HG03520 (cell line): Measurements from ENCODE around the gene PPP1R14D.

Experiments
- ATAC-seq: cut with Tn5 transposase; IDR thresholded peaks from one replicate; pipeline ENCODE4 v1.9.1; 2021; ENCODE audit warnings: mild to moderate bottlenecking, moderate library complexity; ENCODE audit not compliant: unreplicated experiment

PPP1R14D gene

DNA sequence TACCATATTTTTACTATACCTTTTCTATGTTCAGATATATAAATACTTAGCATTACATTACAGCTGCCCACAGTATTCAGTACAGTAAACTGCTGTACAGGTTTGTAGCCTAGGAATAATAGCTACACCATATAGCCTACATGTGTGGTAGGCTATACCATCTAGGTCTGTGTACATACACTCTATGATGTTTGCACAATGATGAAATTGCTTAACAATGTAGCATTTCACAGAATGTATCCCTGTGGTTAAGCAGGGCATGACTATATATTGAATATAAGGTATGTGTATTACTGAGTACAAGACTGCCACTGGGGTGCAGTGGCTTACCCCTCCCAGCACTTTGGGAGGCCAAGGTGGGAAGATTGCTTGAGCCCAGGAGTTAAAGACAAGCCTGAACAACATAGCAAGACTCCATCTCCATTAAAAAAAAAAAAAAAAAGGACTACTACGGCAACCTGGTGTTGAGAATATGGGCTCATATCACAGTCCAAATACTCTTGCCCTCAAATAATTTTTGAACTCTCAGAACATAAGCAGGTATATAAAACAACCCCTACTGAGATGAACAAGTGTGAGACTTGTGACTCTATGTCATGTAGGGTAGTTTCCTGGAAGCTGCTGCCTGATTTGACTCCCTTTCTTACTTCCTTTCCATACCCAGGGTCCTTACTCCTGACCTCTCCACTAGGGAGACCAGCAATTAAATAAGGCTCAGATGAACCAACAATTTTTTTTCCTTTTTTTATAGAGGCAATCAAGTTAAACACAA is 4.8 kb downstream of the PPP1R14D start:
- ATAC-seq, result no peak

DNA sequence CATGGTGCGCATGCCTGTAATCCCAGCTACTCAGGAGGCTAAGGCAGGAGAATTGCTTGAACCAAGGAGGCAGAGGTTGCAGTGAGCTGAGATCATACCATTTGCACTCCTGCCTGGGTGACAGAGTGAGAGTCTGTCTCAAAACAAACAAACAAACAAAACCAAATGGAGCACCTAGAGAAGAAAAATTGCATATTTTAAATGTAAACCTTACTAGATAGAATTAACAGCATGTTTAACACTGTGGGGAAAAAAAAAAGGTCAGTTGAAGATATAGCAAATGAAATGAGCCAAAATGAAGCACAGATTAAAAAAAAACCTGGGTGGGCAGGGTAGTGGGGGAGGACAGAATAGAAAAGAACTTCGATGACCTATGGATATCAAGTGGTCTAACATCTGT is 7.3 kb downstream of the PPP1R14D start:
- no peak for ATAC-seq

DNA sequence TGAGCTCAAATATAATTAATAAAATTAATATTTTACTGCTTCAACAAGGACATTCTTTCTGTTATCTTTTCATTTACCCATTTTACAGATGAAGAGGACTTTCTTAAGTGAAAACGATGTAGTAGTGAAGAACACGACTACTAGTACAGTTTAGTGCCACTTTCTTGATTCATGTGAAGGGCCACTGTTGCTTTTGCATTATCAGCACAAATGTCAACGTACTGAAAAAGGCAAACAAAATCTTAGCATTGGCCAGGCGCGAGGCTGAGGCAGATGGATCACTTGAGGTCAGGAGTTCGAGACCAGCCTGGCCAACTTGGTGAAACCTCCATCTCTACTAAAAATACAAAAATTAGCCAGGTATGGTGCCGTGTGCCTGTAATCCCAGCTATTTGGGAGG is 9.5 kb downstream of the PPP1R14D start:
- no peak for ATAC-seq

DNA sequence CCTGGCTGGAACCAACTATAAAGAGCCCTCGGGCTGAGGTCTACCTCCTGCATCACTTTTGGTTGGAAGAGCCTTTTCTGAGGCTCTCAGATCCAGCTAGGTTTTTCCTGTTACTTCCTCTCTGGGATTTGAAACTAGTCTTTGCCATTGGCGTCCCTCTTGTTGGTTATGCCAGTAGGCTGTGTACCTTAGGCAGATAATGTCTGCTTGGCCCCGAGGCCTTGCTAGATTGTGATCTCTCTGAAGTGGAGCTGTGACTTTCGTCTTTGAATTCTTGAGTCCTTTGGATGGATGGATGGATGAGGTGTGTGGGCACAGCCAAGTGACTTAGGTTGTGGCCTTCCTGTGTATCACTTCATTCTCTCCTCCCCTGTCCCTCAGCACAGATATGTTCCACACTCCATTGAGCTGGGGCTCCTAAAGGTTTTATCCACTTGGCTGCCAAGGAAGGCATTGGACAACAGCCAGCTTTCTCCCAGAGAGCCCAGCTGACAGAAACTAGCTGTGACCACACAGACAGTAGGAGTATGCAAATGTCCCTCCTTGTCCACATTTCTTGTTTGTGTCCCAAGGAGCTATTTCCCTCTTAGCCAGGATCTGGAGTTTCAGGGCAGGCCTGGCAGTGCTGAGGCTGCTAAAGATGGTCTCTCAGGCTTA is 13.3 kb downstream of the PPP1R14D start:
- ATAC-seq, result no peak

GRCh38 chr15:40812721-40813425 is 15.6 kb downstream of the PPP1R14D start:
- ATAC-seq, result no peak

GRCh38 chr15:40808861-40809450 is 19.6 kb downstream of the PPP1R14D start:
- ATAC-seq, result no peak

- no peak for ATAC-seq
Measured at GRCh38 chr15:40807888-40808461, 20.5 kb downstream of the PPP1R14D start.

DNA sequence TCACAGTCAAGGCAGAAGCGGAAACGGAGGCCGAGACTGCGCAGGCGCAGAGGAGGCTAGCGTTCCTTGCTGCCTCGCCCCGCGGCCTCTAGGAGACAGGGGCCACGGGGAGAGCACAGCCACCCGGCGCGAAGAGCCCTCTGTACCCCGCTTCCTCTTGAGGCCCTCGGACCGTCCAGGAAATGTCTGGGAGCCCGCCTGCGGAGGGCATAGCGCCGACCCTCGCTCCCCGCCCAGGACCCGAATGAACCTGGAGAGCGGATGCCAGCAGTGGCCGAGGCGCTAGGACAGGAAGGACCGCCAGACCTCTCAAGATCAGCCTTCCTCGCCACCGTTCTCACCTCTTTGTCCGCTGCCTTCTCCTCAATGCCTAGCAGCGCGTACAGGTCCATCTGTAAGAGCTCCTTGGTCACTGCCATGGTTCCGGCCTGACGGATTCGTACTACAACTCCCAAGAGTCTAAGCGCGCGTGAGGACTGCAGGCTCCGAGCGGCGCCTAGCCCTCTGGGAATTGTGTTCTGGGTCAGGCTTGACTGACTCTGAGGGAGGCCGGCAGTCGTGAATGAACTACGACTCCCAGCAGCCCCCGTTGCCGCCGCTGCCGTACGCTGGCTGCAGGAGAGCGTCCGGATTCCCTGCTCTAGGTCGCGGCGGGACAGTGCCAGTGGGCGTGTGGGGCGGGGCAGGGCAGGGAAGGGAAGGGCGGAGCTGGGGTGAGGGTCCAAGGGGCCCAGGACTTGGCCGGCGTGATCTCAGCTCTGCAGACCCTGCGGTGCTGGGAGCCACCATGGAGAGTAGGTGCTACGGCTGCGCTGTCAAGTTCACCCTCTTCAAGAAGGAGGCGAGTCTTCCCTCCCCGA is 21.2 kb downstream of the PPP1R14D start, which contains the start of the genes DNAJC17 and ZFYVE19:
Gene DNAJC17 (minus strand): TSS at position 446 of the 860 bp plus-strand sequence. CDS start 27 bp downstream, at position 419.
Gene ZFYVE19 (plus strand): TSS at position 62 of the 860 bp plus-strand sequence. CDS start 501 bp downstream, at position 563.
- peak; percentile 90 for ATAC-seq

DNA sequence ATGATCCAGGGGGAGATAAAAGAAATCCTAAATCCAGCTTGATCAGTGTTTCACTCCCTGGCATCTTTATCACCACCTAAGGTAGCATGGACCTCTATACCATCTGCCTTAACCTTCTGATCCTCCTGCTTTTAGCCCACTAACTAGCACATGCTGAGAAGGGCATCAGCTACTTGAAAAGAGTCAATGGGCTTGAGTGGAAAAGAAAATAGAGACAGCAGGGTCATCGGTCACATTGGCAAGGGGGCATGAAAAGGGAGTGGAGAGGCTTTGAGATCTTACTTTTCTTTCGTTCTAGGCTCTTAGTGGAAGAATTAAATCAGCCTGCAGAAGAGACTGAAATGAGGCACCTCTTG is 21.9 kb downstream of the PPP1R14D start:
- ATAC-seq, result no peak

DNA sequence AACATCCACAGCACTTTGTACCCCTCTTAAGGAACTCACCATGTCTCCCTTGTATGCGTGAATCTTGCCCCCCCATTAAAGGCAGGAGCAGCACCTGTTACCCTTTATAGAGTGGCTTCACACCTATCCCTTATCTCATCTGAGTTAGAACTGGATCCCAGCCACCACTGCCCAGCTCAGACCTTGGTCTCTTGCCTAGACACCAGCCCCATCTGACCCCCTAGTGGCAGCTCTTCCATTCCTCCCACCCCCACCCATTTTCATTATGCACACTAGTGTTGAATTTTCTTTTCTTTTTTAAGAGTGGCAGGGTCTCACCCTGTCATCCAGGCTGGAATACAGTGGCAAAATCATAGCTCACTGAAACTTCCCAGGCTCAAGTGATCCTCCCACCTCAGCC is 24.8 kb downstream of the PPP1R14D start:
- no peak for ATAC-seq

- no peak for ATAC-seq
Measured at GRCh38 chr15:40803076-40803475, 25.4 kb downstream of the PPP1R14D start.

DNA sequence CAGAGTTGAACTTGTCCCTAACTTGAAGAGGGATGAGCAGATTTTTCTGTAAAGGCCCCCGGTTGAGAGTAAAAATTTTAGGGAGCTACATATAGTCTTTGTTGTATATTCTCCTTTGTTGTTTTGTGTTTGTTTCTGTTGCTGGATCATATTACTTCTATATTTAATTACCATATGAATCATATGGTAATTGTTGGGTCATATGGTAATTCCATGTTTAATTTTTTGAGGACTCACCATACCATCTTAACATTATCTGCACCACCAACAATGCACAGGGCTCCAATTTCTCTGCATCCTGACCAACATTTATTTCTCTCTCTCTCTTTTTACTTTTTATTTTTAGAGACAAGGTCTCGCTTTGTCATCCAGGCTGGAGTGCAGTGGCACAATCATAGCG is 29.0 kb downstream of the PPP1R14D start:
- no peak for ATAC-seq

DNA sequence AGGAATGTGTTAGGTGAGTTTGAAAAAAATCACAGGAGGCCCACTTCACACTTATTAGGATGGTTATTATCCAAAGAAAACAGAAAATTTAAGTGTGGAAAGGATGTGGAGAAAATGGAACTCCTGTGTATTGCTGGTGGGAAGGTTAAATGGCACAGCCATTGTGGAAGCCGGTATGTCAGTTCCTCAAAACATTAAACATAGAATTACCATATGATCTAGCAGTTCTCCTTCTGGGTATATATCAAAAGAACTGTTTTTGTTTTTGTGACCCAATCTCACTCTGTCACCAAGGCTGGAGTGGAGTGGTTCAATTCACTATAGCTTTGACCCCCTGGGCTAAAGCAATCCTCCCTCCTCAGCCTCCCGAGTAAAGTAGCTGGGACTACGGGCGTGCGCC is 32.0 kb downstream of the PPP1R14D start:
- ATAC-seq, result no peak

GRCh38 chr15:40796041-40796440 is 32.5 kb downstream of the PPP1R14D start:
- ATAC-seq, result no peak

DNA sequence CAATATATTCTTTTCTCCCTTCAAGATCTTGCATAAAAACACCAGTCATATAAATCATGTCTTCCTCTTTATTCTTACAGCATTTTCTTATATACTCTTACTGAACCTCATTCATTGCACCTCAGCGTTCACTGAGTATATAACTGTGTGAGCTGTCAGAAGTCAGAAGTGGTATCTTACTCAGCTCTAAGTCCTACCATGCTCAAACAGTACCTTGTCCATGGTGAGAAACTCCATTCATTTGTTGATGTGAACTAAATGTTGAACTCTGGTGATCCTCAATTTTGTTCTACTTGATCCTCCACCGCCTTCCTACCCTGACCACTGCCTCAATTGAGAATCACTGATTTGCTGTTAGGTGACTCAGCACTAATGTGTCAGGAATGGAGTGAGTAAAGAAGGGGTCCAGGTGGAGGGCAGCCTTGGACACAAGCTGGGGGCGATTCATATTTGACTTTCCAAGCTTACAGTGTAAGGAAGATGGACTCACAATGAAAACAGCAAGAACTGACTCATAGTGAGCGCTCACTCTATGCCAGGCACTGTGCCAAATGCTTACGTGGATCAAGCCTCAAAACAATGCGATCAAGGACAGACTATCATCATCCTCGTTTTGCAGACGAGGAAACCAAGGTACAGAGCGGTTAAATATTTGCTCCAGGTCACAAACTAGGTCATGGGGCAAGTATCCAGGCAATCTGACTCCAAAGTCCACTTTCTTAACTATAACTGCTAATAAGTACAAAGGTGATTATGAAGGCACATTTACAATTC is 35.1 kb downstream of the PPP1R14D start:
- no peak for ATAC-seq

GRCh38 chr15:40792394-40792793 is 36.1 kb downstream of the PPP1R14D start:
- no peak for ATAC-seq

DNA sequence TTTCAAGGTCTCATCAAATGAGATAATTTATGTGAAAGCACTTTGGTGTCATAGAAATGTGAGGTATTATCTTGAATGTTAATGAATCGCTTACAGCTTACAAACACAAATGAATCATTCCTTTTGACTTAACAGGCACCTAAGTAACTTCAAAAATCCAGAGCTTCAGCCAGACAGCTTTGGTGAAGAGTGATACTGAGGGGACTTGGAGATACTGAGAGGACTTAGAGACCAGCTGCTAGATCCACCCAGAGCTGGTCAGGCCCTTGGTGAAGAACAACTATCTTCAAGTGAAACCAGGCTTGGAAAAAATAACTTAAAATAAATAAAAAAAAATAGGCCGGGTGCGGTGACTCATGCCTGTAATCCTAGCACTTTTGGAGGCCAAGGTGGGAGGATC is 37.8 kb downstream of the PPP1R14D start:
- ATAC-seq, result no peak

DNA sequence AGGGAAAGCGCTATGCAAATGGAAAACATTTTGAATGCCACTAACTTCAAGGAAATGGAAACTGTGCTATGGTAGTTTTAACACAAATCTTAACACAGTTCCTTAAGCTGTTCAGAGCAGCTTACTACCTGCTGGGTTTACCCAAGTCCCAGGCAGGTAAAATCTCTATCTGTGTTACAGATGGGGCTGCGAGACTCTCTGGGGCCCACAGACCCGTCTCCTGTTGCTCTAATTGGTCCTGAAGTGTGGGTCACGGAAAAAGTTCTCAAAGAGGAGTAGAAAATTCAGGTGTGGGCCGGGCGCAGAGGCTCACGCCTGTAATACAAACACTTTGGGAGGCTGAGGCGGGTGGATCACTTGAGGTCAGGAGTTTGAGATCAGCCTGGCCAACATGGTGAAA is 38.5 kb downstream of the PPP1R14D start:
- no peak for ATAC-seq

- ATAC-seq, result no peak
Measured at GRCh38 chr15:40789119-40789518, 39.4 kb downstream of the PPP1R14D start.
